IPS-20b (cell line): ENCODE data around the gene NELL1.
"Not testable (repeated sequence)": the region's sequence is repeated elsewhere in the genome, so short reads cannot be mapped to it uniquely, and the experiment has no call there.

ENCODE experiments used
- H3K27ac ChIP-seq: one replicate; pipeline ENCODE4 v1.5.1; 2013; ENCODE audit warnings: low read length
- H3K27me3 ChIP-seq: 2 replicates; pipeline ENCODE4 v1.6.1; 2013; ENCODE audit warnings: mild to moderate bottlenecking, low read length, inconsistent platforms; ENCODE audit not compliant: insufficient read depth
- H3K36me3 ChIP-seq: 2 replicates; pipeline ENCODE4 v1.6.1; 2013; ENCODE audit warnings: low read depth, mild to moderate bottlenecking, inconsistent platforms, low read length, moderate library complexity; ENCODE audit not compliant: insufficient read depth
- H3K4me1 ChIP-seq: 2 replicates; pipeline ENCODE4 v1.6.1; 2013; ENCODE audit warnings: mild to moderate bottlenecking, control low read depth, inconsistent platforms, low read length, moderate library complexity; ENCODE audit not compliant: insufficient read depth
- H3K4me3 ChIP-seq: 2 replicates; pipeline ENCODE4 v1.5.1; 2013; ENCODE audit warnings: mild to moderate bottlenecking, low read length, inconsistent platforms
- H3K9ac ChIP-seq: 2 replicates; pipeline ENCODE4 v1.6.1; 2013; ENCODE audit warnings: low read depth, mild to moderate bottlenecking, inconsistent platforms, low read length, moderate library complexity
- H3K9me3 ChIP-seq: 2 replicates; pipeline ENCODE4 v1.6.1; 2013; ENCODE audit warnings: mild to moderate bottlenecking, low read depth, low read length, inconsistent platforms; ENCODE audit not compliant: insufficient read depth

Gene NELL1

DNA sequence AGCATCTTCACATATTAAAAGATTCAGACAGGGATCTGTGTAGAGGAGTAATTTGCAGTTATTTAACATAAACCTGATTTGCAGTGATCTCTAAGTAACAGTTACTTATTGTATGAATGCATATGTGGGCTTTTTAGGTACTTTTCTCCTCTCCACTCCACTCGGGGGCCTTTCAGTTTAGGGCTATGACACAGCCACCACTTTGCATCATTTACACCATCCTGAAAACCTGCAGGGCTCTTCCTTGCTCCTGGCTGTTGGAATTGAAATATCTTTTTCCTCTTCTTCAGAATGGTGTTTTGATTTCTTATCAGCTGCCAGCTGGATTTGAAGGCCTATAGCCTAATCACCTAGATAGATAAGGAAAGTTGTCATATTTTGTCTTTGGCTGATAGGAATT lies 580.8 kb downstream of the NELL1 start:
- H3K27ac ChIP-seq, result no peak overlapping the region

DNA sequence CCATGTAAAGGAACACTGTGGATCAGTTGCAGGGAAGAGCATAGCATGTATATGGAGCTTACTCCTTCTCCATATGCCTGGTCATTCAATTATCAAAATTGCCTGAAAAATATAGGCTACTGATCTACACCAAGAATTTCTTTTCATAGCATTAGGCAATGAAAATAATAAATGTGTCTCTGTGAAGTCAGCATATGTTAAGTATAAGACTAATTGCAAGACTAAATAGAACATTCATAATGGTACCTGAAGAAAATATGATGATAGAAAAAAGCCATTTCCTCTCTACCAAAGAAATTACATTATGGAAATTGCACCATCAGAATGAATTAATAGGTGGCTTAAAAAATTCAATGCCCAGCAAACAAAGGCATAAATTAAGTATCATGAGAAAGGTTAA lies 584.7 kb downstream of the NELL1 start:
- H3K27ac ChIP-seq, result no peak overlapping the region
- no peak overlapping the region for H3K4me3 ChIP-seq
- H3K9ac ChIP-seq, result no peak overlapping the region
- no peaks in the 10 kb centered on the region for H3K9me3 ChIP-seq
- H3K27me3 ChIP-seq, result no peaks in the 10 kb centered on the region
- peaks cover 5% of the 10 kb centered on the region; the same call in 1 of the 2 replicates for H3K4me1 ChIP-seq
- no peaks in the 10 kb centered on the region for H3K36me3 ChIP-seq

More for the DNA sequence above, 580.8 kb downstream of the NELL1 start:
- Histone ChIP-seq H3K4me1 (peaks cover 7% of the 10 kb centered on the region; the same call in 1 of the 2 replicates), H3K9ac (no peak overlapping the region), H3K36me3 (no peaks in the 10 kb centered on the region), H3K27me3 (no peaks in the 10 kb centered on the region), H3K9me3 (no peaks in the 10 kb centered on the region), H3K4me3 (no peak overlapping the region)

DNA sequence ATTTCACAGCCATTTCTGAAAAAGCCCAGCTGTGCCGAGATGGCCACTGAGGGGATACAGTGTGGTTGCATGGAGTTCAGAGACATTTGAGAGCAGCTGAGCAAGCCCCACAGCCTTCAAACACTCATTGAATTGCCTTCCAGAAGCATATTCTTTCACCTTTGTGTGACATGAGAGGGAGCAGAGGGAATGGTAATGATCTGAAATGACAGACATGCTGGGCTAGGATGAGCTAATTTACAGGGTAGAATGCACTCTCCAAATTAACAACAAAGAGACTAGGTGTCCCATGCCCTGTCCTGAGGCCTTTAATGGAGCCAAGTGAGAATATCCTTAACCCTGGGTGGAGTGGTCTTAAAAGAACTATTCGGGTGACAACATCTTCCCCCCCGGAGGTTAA lies 585.4 kb downstream of the NELL1 start:
- no peak overlapping the region for H3K9ac ChIP-seq
- no peak overlapping the region for H3K4me3 ChIP-seq
- no peaks in the 10 kb centered on the region for H3K27me3 ChIP-seq
- H3K9me3 ChIP-seq, result no peaks in the 10 kb centered on the region
- peaks cover 3% of the 10 kb centered on the region; the same call in 1 of the 2 replicates for H3K4me1 ChIP-seq
- no peak overlapping the region for H3K27ac ChIP-seq
- no peaks in the 10 kb centered on the region for H3K36me3 ChIP-seq

DNA sequence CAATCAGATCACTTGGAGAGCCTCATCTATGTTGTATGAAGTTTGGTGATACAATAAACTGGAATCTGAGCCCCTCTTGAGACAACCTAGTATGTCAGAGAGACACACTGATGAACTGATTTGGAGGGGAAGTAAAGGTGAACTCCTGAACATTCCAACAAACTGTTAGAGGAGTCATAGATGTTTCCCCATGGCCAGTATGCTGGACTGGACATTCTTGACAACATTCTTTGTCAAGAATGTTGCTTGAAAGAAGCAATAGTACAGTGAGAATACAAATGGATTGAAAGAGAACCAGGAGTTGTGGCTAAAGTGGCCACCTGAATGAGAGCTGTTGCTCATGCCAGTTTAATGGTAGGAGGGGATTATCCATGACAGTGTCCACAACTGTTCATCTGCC lies 588.1 kb downstream of the NELL1 start:
- H3K27ac ChIP-seq, result no peak overlapping the region
- H3K36me3 ChIP-seq, result no peaks in the 10 kb centered on the region
- no peaks in the 10 kb centered on the region for H3K27me3 ChIP-seq
- no peaks in the 10 kb centered on the region for H3K4me1 ChIP-seq
- H3K9me3 ChIP-seq, result no peaks in the 10 kb centered on the region
- no peak overlapping the region for H3K4me3 ChIP-seq
- no peak overlapping the region for H3K9ac ChIP-seq

DNA sequence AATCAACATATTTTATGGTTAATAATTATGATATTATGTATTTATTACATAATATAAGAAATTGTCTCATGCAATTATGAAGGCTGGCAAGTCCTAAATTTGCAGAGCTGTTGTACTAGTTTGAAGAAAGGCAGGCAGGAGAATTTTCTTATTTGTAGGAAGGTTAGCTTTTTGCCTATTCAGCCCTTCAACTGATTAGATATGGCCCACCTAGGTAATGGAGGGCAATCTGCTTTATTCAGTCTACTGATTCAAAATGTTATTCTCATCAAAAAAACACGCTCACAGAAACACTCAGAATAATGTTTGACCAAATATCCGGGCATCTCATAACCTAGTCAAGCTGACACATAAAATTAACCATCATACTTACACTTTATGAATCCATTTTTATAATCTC lies 589.0 kb downstream of the NELL1 start:
- Histone ChIP-seq H3K27ac (no peak overlapping the region), H3K4me3 (no peak overlapping the region), H3K36me3 (no peaks in the 10 kb centered on the region), H3K27me3 (no peaks in the 10 kb centered on the region), H3K4me1 (no peaks in the 10 kb centered on the region), H3K9ac (no peak overlapping the region), H3K9me3 (no peaks in the 10 kb centered on the region)

DNA sequence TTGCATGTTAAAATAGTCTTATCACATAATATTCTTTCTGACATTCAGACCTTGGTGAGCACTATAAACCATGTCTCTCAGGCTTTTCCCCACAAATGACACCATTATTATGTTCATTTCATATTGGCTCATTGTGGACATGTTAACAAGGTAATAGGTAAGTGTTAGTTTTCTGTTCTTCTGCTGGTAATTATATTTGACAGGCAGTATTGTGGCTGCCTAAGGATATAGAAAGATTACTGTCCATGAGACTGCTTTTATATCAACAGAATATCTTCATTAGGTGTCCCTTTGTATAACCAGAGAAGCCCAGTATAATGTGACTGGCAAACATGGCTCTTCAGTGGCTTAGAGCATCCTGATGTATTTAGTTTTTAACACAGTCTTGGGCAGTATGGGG lies 590.7 kb downstream of the NELL1 start:
- no peak overlapping the region for H3K9ac ChIP-seq
- no peaks in the 10 kb centered on the region for H3K27me3 ChIP-seq
- no peak overlapping the region for H3K27ac ChIP-seq
- no peaks in the 10 kb centered on the region for H3K36me3 ChIP-seq
- no peak overlapping the region for H3K4me3 ChIP-seq
- H3K9me3 ChIP-seq, result no peaks in the 10 kb centered on the region
- no peaks in the 10 kb centered on the region for H3K4me1 ChIP-seq

DNA sequence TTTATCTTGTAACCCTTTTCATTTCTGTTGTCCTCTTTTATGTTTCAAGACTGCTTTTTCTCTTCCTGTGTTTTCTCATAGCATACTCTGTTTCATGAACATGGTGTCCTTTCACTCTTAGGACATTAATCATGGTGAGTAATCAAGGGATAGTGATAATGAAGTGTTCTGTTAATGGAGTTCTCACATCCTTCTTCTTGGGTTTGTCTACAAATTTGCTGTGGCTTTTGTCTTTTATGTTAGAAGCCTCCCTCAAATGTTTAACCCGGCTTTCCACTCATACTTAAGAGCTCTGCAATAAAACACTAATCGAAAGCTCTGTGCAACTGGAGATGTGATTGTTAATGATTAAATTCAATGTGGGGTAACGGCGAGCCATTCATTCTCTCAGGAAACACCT lies 593.6 kb downstream of the NELL1 start:
- H3K27ac ChIP-seq, result no peak overlapping the region
- H3K4me3 ChIP-seq, result no peak overlapping the region
- no peaks in the 10 kb centered on the region for H3K4me1 ChIP-seq
- H3K27me3 ChIP-seq, result no peaks in the 10 kb centered on the region
- H3K9me3 ChIP-seq, result no peaks in the 10 kb centered on the region
- no peaks in the 10 kb centered on the region for H3K36me3 ChIP-seq
- H3K9ac ChIP-seq, result no peak overlapping the region

DNA sequence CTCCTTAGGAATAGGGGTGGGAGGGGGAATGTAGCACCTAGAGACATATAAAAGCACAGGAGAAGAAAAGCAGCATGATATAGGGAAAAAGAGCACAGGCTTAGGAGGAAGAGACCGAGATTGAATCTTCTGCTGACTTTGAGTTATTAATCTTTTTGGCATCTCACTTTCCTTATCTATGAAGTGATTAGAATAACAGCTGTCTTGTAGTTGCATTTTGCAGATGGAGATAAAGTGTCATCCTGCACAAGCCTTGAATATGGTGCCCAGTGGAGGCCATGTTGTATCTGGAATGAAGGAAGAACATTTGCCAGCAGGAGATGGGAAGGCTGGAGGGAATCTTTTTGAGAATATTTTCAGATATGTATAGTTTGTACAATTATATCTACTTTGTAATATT lies 594.7 kb downstream of the NELL1 start:
- Histone ChIP-seq H3K27ac (no peak overlapping the region), H3K4me3 (no peak overlapping the region), H3K36me3 (no peaks in the 10 kb centered on the region), H3K27me3 (no peaks in the 10 kb centered on the region), H3K9me3 (no peaks in the 10 kb centered on the region), H3K9ac (no peak overlapping the region), H3K4me1 (no peaks in the 10 kb centered on the region)

DNA sequence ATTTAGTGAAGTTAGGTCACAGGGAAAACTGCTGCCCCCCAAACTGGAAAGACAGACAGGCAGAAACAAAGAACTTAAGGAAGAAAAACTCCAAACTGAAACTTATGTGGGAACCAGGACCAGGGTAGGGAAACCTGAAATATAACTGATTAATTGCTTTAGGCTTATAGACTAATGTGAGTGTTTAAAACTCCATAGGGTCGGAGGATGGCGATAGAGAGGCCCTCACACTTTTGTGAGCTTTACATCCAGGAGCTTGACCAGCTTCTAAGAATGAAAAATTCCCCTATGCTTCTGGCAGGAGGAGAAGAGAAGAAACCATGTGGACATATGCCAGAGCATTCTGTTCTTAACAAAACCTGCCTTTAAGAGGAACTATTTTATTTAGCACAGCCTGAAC lies 598.6 kb downstream of the NELL1 start:
- H3K27me3 ChIP-seq, result no peaks in the 10 kb centered on the region
- peaks cover 7% of the 10 kb centered on the region for H3K9me3 ChIP-seq
- no peak overlapping the region for H3K27ac ChIP-seq
- no peaks in the 10 kb centered on the region for H3K4me1 ChIP-seq
- no peak overlapping the region for H3K9ac ChIP-seq
- no peaks in the 10 kb centered on the region for H3K36me3 ChIP-seq
- H3K4me3 ChIP-seq, result no peak overlapping the region

DNA sequence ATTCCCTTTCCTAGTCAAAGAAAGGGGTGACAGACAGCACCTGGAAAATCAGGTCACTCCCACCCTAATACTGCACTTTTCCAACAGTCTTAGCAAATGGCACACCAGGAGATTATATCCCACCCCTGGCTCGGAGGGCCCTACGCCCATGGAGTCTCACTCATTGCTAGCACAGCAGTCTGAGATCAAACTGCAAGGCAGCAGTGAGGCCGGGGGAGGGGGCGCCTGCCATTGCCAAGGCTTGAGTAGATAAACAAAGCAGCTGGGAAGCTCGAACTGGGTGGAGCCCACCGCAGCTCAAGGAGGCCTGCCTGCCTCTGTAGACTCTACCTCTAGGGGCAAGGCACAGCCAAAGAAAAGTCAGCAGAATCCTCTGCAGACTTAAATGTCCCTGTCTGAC lies 602.8 kb downstream of the NELL1 start:
- not testable (repeated sequence) for H3K9me3 ChIP-seq, H3K4me3 ChIP-seq, H3K27me3 ChIP-seq, H3K9ac ChIP-seq, H3K27ac ChIP-seq, H3K4me1 ChIP-seq, H3K36me3 ChIP-seq

DNA sequence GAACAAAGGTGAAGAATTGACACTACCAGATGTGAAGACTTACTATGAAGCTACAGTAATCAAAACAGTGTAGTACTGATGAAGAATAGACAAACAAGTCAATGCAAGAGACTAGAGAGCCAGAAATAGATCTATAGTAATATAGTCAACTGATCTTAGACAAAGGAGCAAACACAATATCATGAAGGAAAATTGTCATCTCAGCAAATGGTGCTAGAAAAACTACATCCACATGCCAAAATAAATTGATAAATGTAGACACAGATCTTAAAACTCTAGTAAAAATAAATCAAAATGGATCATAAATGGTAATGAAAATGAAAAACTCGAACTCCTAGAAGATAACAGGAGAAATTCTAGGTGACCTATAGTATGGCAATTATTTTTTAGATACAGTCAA lies 609.5 kb downstream of the NELL1 start:
- Histone ChIP-seq H3K4me3 (no peak overlapping the region), H3K9me3 (no peaks in the 10 kb centered on the region), H3K27ac (no peak overlapping the region), H3K27me3 (no peaks in the 10 kb centered on the region), H3K9ac (no peak overlapping the region), H3K36me3 (no peaks in the 10 kb centered on the region), H3K4me1 (no peaks in the 10 kb centered on the region)

DNA sequence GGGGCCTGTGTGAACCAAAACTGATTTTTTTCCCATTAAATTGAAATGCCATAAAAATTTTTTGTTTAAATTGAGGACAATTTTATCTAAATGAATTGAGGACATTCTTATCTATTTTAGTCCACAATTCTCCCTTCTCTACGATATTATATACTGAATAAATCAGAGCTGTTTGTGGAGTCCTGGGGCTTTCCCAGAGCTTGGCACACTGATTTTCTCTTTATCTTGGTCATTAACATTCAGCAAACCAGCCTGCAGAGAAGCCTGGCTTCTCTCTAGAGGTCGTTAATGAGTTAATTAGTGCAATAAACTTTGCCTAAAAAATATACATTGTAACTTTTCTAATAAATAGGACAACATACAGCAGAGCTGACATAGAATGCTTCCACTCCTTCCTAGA lies 615.7 kb downstream of the NELL1 start:
- Histone ChIP-seq H3K4me1 (no peaks in the 10 kb centered on the region), H3K9ac (no peak overlapping the region), H3K4me3 (no peak overlapping the region), H3K9me3 (no peaks in the 10 kb centered on the region), H3K27me3 (no peaks in the 10 kb centered on the region), H3K36me3 (no peaks in the 10 kb centered on the region), H3K27ac (no peak overlapping the region)

DNA sequence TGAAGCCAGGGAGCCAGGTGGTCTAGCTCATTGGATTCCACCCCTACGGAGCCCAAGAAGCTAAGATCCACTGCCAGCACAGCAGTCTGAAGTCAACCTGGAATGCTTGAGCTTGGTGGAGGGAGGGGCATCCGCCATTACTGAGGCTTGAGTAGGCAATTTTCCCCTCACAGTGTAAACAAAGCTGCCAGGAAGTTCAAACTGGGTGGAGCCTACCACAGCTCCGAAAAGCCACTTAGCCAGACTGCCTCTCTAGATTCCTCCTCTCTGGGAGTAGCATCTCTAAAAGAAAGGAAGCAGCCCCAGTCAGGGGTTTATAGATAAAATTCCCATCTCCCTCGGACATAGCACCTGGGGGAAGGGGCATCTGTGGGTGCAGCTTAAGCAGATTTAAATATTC lies 620.3 kb downstream of the NELL1 start:
- Histone ChIP-seq H3K27ac (no peak overlapping the region), H3K27me3 (no peaks in the 10 kb centered on the region), H3K9ac (no peak overlapping the region)

More for the DNA sequence above, 620.3 kb downstream of the NELL1 start:
- Histone ChIP-seq H3K36me3 (no peaks in the 10 kb centered on the region), H3K4me3 (no peak overlapping the region), H3K4me1 (no peaks in the 10 kb centered on the region), H3K9me3 (no peaks in the 10 kb centered on the region)
